K562 (cell line): ENCODE results near the gene RTF2. TPM values are rescaled to one million over a fixed set of nuclear protein-coding genes. Genes with fewer than 3 reads are reported as not detected.

Experiments used
- ATAC-seq: fragments of 200-7000 bp; cut with Tn5 transposase; 3 replicates; pipeline ENCODE4 v1.9.1; 2020; ENCODE audit warnings: moderate library complexity
- BruUV-seq: library from RNA; stranded (reverse); fragments of 400-500 nt; replicated peaks from 2 replicates; lab custom pipeline; 2021; lab: Mats Ljungman, UMichigan
- CTCF ChIA-PET: fragments of 300-600 bp; formaldehyde crosslinking; extraction: SDS; loops from one replicate; lab custom pipeline; 2021; ENCODE audit warnings: low intra/inter-chr PET ratio; lab: Yijun Ruan, JAX
- POLR2A ChIA-PET: fragments of 300-600, 350-650 bp; sonication (Branson Sonifier 250); formaldehyde crosslinking; extraction: SDS; loops from one replicate; lab custom pipeline; 2021; ENCODE audit warnings: antibody characterized with exemption, inconsistent platforms; lab: Yijun Ruan, JAX
- DNase-seq, 4 experiments: peaks; one replicate each; pipeline versions ENCODE4 v3.0.0 to v3.0.0-alpha.2; 2011 to 2018; ENCODE audit warnings: low spot score in 3 of 4, mixed read lengths in 3 of 4; ENCODE audit errors: extremely low read depth in 1 of 4
- FAIRE-seq: peaks from 2 replicates; lab custom pipeline; 2011; peaks lifted over from hg19 to GRCh38; lab: Jason Lieb, UNC
- H2AFZ ChIP-seq: 2 replicates; pipeline ENCODE4 v1.6.0; 2011; ENCODE audit warnings: low read depth, low read length, control low read depth, inconsistent platforms
- H3K27ac ChIP-seq: fragments of 200-600 bp; 3 replicates; pipeline ENCODE4 v1.8.0; 2011; ENCODE audit warnings: low read depth, mild to moderate bottlenecking, control low read depth, inconsistent platforms, low read length, moderate library complexity, mixed read lengths; ENCODE audit errors: extremely low read depth
- H3K27me3 ChIP-seq, 2 experiments: fragments of 300-600 bp in 1 of 2; 2 replicates in 1 of 2; 3 replicates in 1 of 2; pipeline versions ENCODE4 v1.6.0 to v1.8.0; 2011; ENCODE audit warnings: inconsistent platforms in 2 of 2, low read length in 2 of 2, mild to moderate bottlenecking in 1 of 2, mixed read lengths in 1 of 2, moderate library complexity in 1 of 2; ENCODE audit not compliant: control insufficient read depth in 2 of 2, insufficient read depth in 2 of 2
- H3K36me3 ChIP-seq: fragments of 300-600 bp; 3 replicates; pipeline ENCODE4 v1.8.0; 2011; ENCODE audit warnings: mild to moderate bottlenecking, low read length, inconsistent platforms; ENCODE audit not compliant: control insufficient read depth, insufficient read depth
- H3K4me1 ChIP-seq, 2 experiments: fragments of 200-600 bp in 1 of 2; replicated peaks in 1 of 2; 2 replicates in 1 of 2; 3 replicates in 1 of 2; pipeline versions ENCODE4 v1.5.1 to v1.8.0; 2011; ENCODE audit warnings: inconsistent platforms in 2 of 2, low read length in 2 of 2, mild to moderate bottlenecking in 1 of 2, mixed read lengths in 1 of 2, moderate library complexity in 1 of 2; ENCODE audit not compliant: control insufficient read depth in 2 of 2, insufficient read depth in 2 of 2
- H3K4me2 ChIP-seq: 2 replicates; pipeline ENCODE4 v1.6.1; 2011; ENCODE audit warnings: low read length, control low read depth, inconsistent platforms, mixed read lengths; ENCODE audit not compliant: insufficient read depth
- H3K4me3 ChIP-seq: fragments of 200-600 bp; sonication (generic), shearing (Covaris generic); 2 replicates; pipeline ENCODE4 v1.5.1; 2016; ENCODE audit warnings: control low read depth, inconsistent platforms
- H3K79me2 ChIP-seq: fragments of 200-600 bp; 3 replicates; pipeline ENCODE4 v1.8.0; 2011; ENCODE audit warnings: low read length, inconsistent platforms; ENCODE audit not compliant: control insufficient read depth, insufficient read depth
- H3K9ac ChIP-seq, 2 experiments: 2 replicates each; pipeline versions ENCODE4 v1.6.0 to v1.6.1; 2011; ENCODE audit warnings: low read depth in 2 of 2, low read length in 2 of 2, control low read depth in 1 of 2, inconsistent platforms in 1 of 2, mild to moderate bottlenecking in 1 of 2, mixed read lengths in 1 of 2; ENCODE audit not compliant: insufficient read depth in 1 of 2
- H3K9me1 ChIP-seq: one replicate; pipeline ENCODE4 v1.6.0; 2011; ENCODE audit warnings: inconsistent platforms, mild to moderate bottlenecking, low read length, moderate library complexity; ENCODE audit not compliant: control insufficient read depth, insufficient read depth
- H3K9me3 ChIP-seq: replicated peaks from 2 replicates; pipeline ENCODE4 v1.5.1; 2011; ENCODE audit warnings: low read depth, low read length, inconsistent platforms; ENCODE audit not compliant: control insufficient read depth, insufficient read depth
- H4K20me1 ChIP-seq: replicated peaks from 2 replicates; pipeline ENCODE4 v1.6.1; 2011; ENCODE audit warnings: low read length, inconsistent platforms, mixed read lengths; ENCODE audit not compliant: control insufficient read depth, insufficient read depth
- CREM ChIP-seq: IDR thresholded peaks from 2 replicates; pipeline ENCODE4 v1.6.1; 2014; ENCODE audit warnings: antibody characterized with exemption, low read depth
- ELF4 ChIP-seq: fragments of 450-650 bp; formaldehyde crosslinking; IDR thresholded peaks from 2 replicates; pipeline ENCODE4 v1.4.0; 2022; ENCODE audit warnings: missing genetic modification characterization
- KLF6 ChIP-seq: fragments of 250-450 bp; sonication (Bioruptor Pico); IDR thresholded peaks from 2 replicates; pipeline ENCODE4 v1.4.0; 2020; ENCODE audit warnings: mild to moderate bottlenecking, moderate library complexity, borderline replicate concordance
- RREB1 ChIP-seq: fragments of 250-450 bp; sonication (Bioruptor Pico); IDR thresholded peaks from 2 replicates; pipeline ENCODE4 v1.4.0; 2020
- SMARCA5 ChIP-seq: fragments of 450-650 bp; IDR thresholded peaks from 2 replicates; pipeline ENCODE4 v1.6.1; 2016
- TEAD1 ChIP-seq, 2 experiments: fragments of 450-650 bp in 1 of 2; sonication (generic) in 1 of 2; formaldehyde crosslinking; IDR thresholded peaks; 2 replicates each; pipeline versions ENCODE4 v1.4.0 to v1.8.0; 2020 to 2022; ENCODE audit warnings: mild to moderate bottlenecking in 2 of 2, missing genetic modification reagents in 1 of 2
- THRAP3 ChIP-seq: fragments of 450-650 bp; IDR thresholded peaks from 2 replicates; pipeline ENCODE4 v1.6.1; 2016; ENCODE audit warnings: mild to moderate bottlenecking, inconsistent platforms, borderline replicate concordance
- ZNF324 ChIP-seq: fragments of 250-450 bp; sonication (Bioruptor Pico); IDR thresholded peaks from 2 replicates; pipeline ENCODE4 v1.4.0; 2020; ENCODE audit warnings: mild to moderate bottlenecking
- ZNF408 ChIP-seq: fragments of 250-450 bp; sonication (Bioruptor Pico); IDR thresholded peaks from 2 replicates; pipeline ENCODE4 v1.4.0; 2020; ENCODE audit warnings: low read depth, mild to moderate bottlenecking, moderate library complexity
- WGBS: fragments of 100-300 bp; shearing (Covaris generic); methylation state at CpG from one replicate; pipeline ENCODE4 v1.1.6; 2016; ENCODE audit warnings: low coverage, mixed read lengths; ENCODE audit not compliant: insufficient coverage; ENCODE audit errors: missing lambda C conversion rate; 5-methylcytosine and 5-hydroxymethylcytosine counted together
- in situ Hi-C: fragments of 300-500 bp; cut with MboI; formaldehyde crosslinking; loops from 4 replicates; pipeline ENCODE4 v1.15.0; 2018; ENCODE audit warnings: inconsistent platforms, mixed read lengths
- intact Hi-C: fragments of 100-400 bp; cut with micrococcal nuclease; formaldehyde crosslinking; loops from 2 replicates; pipeline ENCODE4 v1.14.2; 2022
- polyA plus RNA-seq, 8 experiments: library from polyadenylated mRNA; depleted of rRNA in 4 of 8; stranded (reverse) in 5 of 8; unstranded in 3 of 8; fragments of >200 nt; fragmentation: Nextera tagmentation in 2 of 8; fragmentation: Illumina TruSeq in 1 of 8; extraction: Ambion mirVana in 2 of 8; extraction: Trizol in 1 of 8; gene quantifications; 2 replicates each; pipeline versions ENCODE4 v1.2.1 to v1.2.3, GENCODE V29; 2011 to 2014; ENCODE audit warnings: inconsistent platforms in 1 of 8, missing spikeins in 1 of 8
- total RNA-seq, 7 experiments: library from RNA; depleted of rRNA in 6 of 7; stranded (reverse); fragments of >200 nt in 6 of 7; fragmentation: Illumina TruSeq in 2 of 7; extraction: Trizol in 2 of 7; gene quantifications; 2 replicates each; pipeline versions ENCODE4 v1.2.1 to v1.2.3, GENCODE V29; 2011 to 2021; ENCODE audit warnings: low replicate concordance in 1 of 7
- TF ChIP-seq, protein P1 (sequence below): IDR thresholded peaks from 2 replicates; pipeline ENCODE4 v1.6.1; 2011; ENCODE audit not compliant: insufficient read length; ENCODE audit errors: extremely low read depth
- TF ChIP-seq, protein P2 (sequence below): sonication (generic); formaldehyde crosslinking; IDR thresholded peaks from 2 replicates; pipeline ENCODE4 v1.8.1; 2023; ENCODE audit warnings: mild to moderate bottlenecking, missing genetic modification reagents

The RTF2 gene
- total and polyA plus RNA-seq, 9 of the 15 experiments (the other 6 are each of a cell fraction or from before 2014, with no cell fraction given): 67.0 to 177 (median 84.9) TPM

DNA sequence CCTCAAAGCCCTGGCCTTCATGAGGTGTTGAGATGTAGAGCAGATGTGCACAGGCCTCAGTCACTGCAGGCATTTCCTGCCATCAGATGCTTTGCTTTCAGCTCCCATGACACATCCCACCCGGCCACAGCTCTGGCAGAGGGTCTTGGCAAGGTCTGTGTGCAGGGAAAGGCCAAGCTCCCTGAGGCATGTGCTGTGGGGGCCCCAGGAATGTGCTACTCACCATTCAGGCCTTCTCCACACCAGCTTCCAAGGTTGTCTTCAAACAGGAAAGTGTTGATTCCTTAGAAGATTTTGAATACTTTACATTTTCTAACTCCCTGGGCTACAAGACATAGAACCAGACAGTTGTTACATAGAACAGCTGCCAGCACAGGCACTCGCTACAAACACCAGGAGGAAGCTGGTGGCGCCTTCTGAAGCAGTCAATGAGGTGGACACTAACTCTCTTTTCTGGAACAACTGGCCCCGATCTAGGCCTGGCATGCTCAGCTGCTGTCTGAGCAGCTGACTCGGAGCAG lies 28.6 kb upstream of the RTF2 start:
- H3K4me3 ChIP-seq: no peak overlapping the region
- H3K79me2 ChIP-seq: peaks cover 31% of the 10 kb centered on the region
- CTCF ChIA-PET: no interaction called here
- H3K27ac ChIP-seq: no peak overlapping the region
- H3K36me3 ChIP-seq: peaks cover 85% of the 10 kb centered on the region
- BruUV-seq: no TSS peak
- FAIRE-seq: no peak
- in situ Hi-C loops: no loop called here
- no peaks in the 10 kb centered on the region for H3K27me3 ChIP-seq
- WGBS: 80% methylated on average over 5 of the region's 5 CpGs
- H3K9ac ChIP-seq: no peak overlapping the region
- H3K9me1 ChIP-seq: no peaks in the 10 kb centered on the region
- H4K20me1 ChIP-seq: no peaks in the 10 kb centered on the region; the same call in 1 of the 2 replicates
- no peaks in the 10 kb centered on the region for H3K9me3 ChIP-seq
- no peak overlapping the region for H3K4me2 ChIP-seq
- intact Hi-C loops: no loop called here
- no peaks in the 10 kb centered on the region for H3K4me1 ChIP-seq
- DNase-seq: no peak
- H2AFZ ChIP-seq: no peak overlapping the region
- POLR2A ChIA-PET: interaction anchor here (1.5 kb wide), 1 partner anchor 28 kb away, joined by 5 read pairs; the partner anchor contains the start of gene CASS4
- no peak for ATAC-seq
- TF ChIP-seq, protein P1, sequence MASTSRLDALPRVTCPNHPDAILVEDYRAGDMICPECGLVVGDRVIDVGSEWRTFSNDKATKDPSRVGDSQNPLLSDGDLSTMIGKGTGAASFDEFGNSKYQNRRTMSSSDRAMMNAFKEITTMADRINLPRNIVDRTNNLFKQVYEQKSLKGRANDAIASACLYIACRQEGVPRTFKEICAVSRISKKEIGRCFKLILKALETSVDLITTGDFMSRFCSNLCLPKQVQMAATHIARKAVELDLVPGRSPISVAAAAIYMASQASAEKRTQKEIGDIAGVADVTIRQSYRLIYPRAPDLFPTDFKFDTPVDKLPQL: no peak
- TF ChIP-seq ZNF408 (CRISPR knock-in tag) (no peak), CREM (no peak), KLF6 (CRISPR knock-in tag) (no peak), ZNF324 (CRISPR knock-in tag) (no peak), TEAD1 (CRISPR knock-in tag; IDR thresholded peaks at IDR 0.05) (no peak), ELF4 (CRISPR knock-in tag) (no peak), SMARCA5 (no peak), THRAP3 (no peak), RREB1 (CRISPR knock-in tag) (no peak)
- TF ChIP-seq, protein P2, sequence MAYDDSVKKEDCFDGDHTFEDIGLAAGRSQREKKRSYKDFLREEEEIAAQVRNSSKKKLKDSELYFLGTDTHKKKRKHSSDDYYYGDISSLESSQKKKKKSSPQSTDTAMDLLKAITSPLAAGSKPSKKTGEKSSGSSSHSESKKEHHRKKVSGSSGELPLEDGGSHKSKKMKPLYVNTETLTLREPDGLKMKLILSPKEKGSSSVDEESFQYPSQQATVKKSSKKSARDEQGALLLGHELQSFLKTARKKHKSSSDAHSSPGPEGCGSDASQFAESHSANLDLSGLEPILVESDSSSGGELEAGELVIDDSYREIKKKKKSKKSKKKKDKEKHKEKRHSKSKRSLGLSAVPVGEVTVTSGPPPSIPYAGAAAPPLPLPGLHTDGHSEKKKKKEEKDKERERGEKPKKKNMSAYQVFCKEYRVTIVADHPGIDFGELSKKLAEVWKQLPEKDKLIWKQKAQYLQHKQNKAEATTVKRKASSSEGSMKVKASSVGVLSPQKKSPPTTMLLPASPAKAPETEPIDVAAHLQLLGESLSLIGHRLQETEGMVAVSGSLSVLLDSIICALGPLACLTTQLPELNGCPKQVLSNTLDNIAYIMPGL (CRISPR knock-in tag): no peak
